BLaER1 treated with 17β-estradiol and CSF1 and Interleukin-3, amounts not matched to agents 10 nM and 100 nM (cell line): Measurements from ENCODE around the gene POLR2J2.
"Not testable (repeated sequence)": the region's sequence is repeated elsewhere in the genome, so short reads cannot be mapped to it uniquely, and the experiment has no call there.

Experiments used
- H3K27ac ChIP-seq, 11 experiments: shearing (Covaris generic); formaldehyde crosslinking; 2 replicates each; pipeline ENCODE4 v1.8.1; 2022
- H3K27me3 ChIP-seq, 11 experiments: shearing (Covaris generic); formaldehyde crosslinking; 2 replicates each; pipeline ENCODE4 v1.8.1; 2022
- H3K36me3 ChIP-seq, 11 experiments: shearing (Covaris generic); formaldehyde crosslinking; 2 replicates each; pipeline ENCODE4 v1.8.1; 2022
- H3K4me1 ChIP-seq, 10 experiments: shearing (Covaris generic); formaldehyde crosslinking; 2 replicates each; pipeline ENCODE4 v1.8.1; 2022
- H3K4me2 ChIP-seq, 11 experiments: shearing (Covaris generic); formaldehyde crosslinking; 2 replicates each; pipeline ENCODE4 v1.8.1; 2022
- H3K4me3 ChIP-seq, 10 experiments: shearing (Covaris generic); formaldehyde crosslinking; 2 replicates each; pipeline ENCODE4 v1.8.1; 2022
- H3K9ac ChIP-seq, 11 experiments: shearing (Covaris generic); formaldehyde crosslinking; 2 replicates each; pipeline ENCODE4 v1.8.1; 2022
- H3K9me3 ChIP-seq, 11 experiments: shearing (Covaris generic); formaldehyde crosslinking; replicated peaks in 1 of 11; 2 replicates each; pipeline ENCODE4 v1.8.1; 2022
- H4K20me1 ChIP-seq, 11 experiments: shearing (Covaris generic); formaldehyde crosslinking; 2 replicates each; pipeline ENCODE4 v1.8.1; 2022

POLR2J2 gene

GRCh38 chr7:102689436-102690282 lies 18.2 kb upstream of the POLR2J2 start:
- H3K4me1 ChIP-seq, H3K9me3 ChIP-seq, H4K20me1 ChIP-seq, H3K36me3 ChIP-seq, H3K27me3 ChIP-seq, H3K27ac ChIP-seq, H3K4me2 ChIP-seq, H3K4me3 ChIP-seq: not testable (repeated sequence)
- 0 out of 22 replicates have a peak overlapping the region, but pooled peaks of 1 of the 11 experiments have one; percentile 22 for H3K9ac ChIP-seq

- H3K36me3 ChIP-seq, H3K9ac ChIP-seq, H4K20me1 ChIP-seq, H3K9me3 ChIP-seq, H3K4me3 ChIP-seq, H3K4me1 ChIP-seq, H3K27ac ChIP-seq, H3K4me2 ChIP-seq, H3K27me3 ChIP-seq: not testable (repeated sequence)
Measured at GRCh38 chr7:102688299-102689036, 17.0 kb upstream of the POLR2J2 start.

- H3K4me3 ChIP-seq, H3K27me3 ChIP-seq, H3K4me2 ChIP-seq, H3K27ac ChIP-seq, H3K9ac ChIP-seq, H3K4me1 ChIP-seq, H4K20me1 ChIP-seq, H3K36me3 ChIP-seq, H3K9me3 ChIP-seq: not testable (repeated sequence)
Measured at GRCh38 chr7:102682560-102682959, 11.1 kb upstream of the POLR2J2 start.

GRCh38 chr7:102680780-102681179 lies 9.3 kb upstream of the POLR2J2 start:
- not testable (repeated sequence) for H3K9me3 ChIP-seq, H3K9ac ChIP-seq, H3K4me3 ChIP-seq, H3K4me1 ChIP-seq, H3K36me3 ChIP-seq, H4K20me1 ChIP-seq, H3K27me3 ChIP-seq, H3K4me2 ChIP-seq, H3K27ac ChIP-seq

- H3K36me3 ChIP-seq, H3K9me3 ChIP-seq, H3K4me3 ChIP-seq, H3K9ac ChIP-seq, H3K4me2 ChIP-seq, H3K4me1 ChIP-seq, H4K20me1 ChIP-seq, H3K27ac ChIP-seq, H3K27me3 ChIP-seq: not testable (repeated sequence)
Measured at GRCh38 chr7:102675545-102675944, 4.1 kb upstream of the POLR2J2 start.

- not testable (repeated sequence) for H3K36me3 ChIP-seq, H3K9me3 ChIP-seq, H3K27me3 ChIP-seq, H4K20me1 ChIP-seq, H3K9ac ChIP-seq, H3K27ac ChIP-seq, H3K4me3 ChIP-seq, H3K4me1 ChIP-seq, H3K4me2 ChIP-seq
Measured at GRCh38 chr7:102673447-102674067, 2.1 kb upstream of the POLR2J2 start.

GRCh38 chr7:102671956-102672307 lies 469 bp upstream of the POLR2J2 start:
- not testable (repeated sequence) for H4K20me1 ChIP-seq, H3K27me3 ChIP-seq, H3K27ac ChIP-seq, H3K9ac ChIP-seq, H3K4me2 ChIP-seq, H3K4me1 ChIP-seq, H3K9me3 ChIP-seq, H3K4me3 ChIP-seq, H3K36me3 ChIP-seq

- H3K4me3 ChIP-seq, H3K4me2 ChIP-seq, H3K9me3 ChIP-seq, H4K20me1 ChIP-seq, H3K27ac ChIP-seq, H3K4me1 ChIP-seq, H3K27me3 ChIP-seq, H3K36me3 ChIP-seq, H3K9ac ChIP-seq: not testable (repeated sequence)
Measured at GRCh38 chr7:102667523-102667922, 3.9 kb downstream of the POLR2J2 start.

GRCh38 chr7:102666850-102667249 lies 4.6 kb downstream of the POLR2J2 start:
- H3K36me3 ChIP-seq, H3K9ac ChIP-seq, H3K27me3 ChIP-seq, H3K4me1 ChIP-seq, H3K4me2 ChIP-seq, H3K9me3 ChIP-seq, H4K20me1 ChIP-seq, H3K4me3 ChIP-seq, H3K27ac ChIP-seq: not testable (repeated sequence)

- H3K36me3 ChIP-seq, H3K4me1 ChIP-seq, H3K27me3 ChIP-seq, H3K9me3 ChIP-seq, H3K27ac ChIP-seq, H4K20me1 ChIP-seq, H3K4me3 ChIP-seq, H3K9ac ChIP-seq, H3K4me2 ChIP-seq: not testable (repeated sequence)
Measured at GRCh38 chr7:102664765-102665164, 6.7 kb downstream of the POLR2J2 start.

- not testable (repeated sequence) for H3K27ac ChIP-seq, H3K4me3 ChIP-seq, H3K4me1 ChIP-seq, H3K36me3 ChIP-seq, H3K27me3 ChIP-seq, H3K9ac ChIP-seq, H3K9me3 ChIP-seq, H4K20me1 ChIP-seq, H3K4me2 ChIP-seq
Measured at GRCh38 chr7:102649924-102650323, 21.5 kb downstream of the POLR2J2 start, which contains the start of gene SPDYE2B. Gene SPDYE2B (plus strand): TSS chr7:102650319. CDS start chr7:102652349, 2,030 bp downstream.

- not testable (repeated sequence) for H3K4me2 ChIP-seq, H3K4me1 ChIP-seq, H3K4me3 ChIP-seq, H3K9me3 ChIP-seq, H3K36me3 ChIP-seq, H3K27me3 ChIP-seq, H3K27ac ChIP-seq, H3K9ac ChIP-seq, H4K20me1 ChIP-seq
Measured at GRCh38 chr7:102647813-102648212, 23.6 kb downstream of the POLR2J2 start.

GRCh38 chr7:102643404-102643803 lies 28.1 kb downstream of the POLR2J2 start:
- not testable (repeated sequence) for H3K27ac ChIP-seq, H3K4me1 ChIP-seq, H3K9ac ChIP-seq, H4K20me1 ChIP-seq, H3K36me3 ChIP-seq, H3K4me3 ChIP-seq, H3K9me3 ChIP-seq, H3K4me2 ChIP-seq, H3K27me3 ChIP-seq

- H3K4me1 ChIP-seq, H3K4me3 ChIP-seq, H4K20me1 ChIP-seq, H3K36me3 ChIP-seq, H3K4me2 ChIP-seq, H3K9ac ChIP-seq, H3K9me3 ChIP-seq, H3K27ac ChIP-seq, H3K27me3 ChIP-seq: not testable (repeated sequence)
Measured at GRCh38 chr7:102642691-102643090, 28.8 kb downstream of the POLR2J2 start, which contains the start of gene UPK3BL1. Gene UPK3BL1 (minus strand): TSS chr7:102642791. CDS start chr7:102642741, 50 bp downstream.
